ELF-1 (cell line): ENCODE measurements around the gene ARHGEF28.

Experiments
- DNase-seq: peaks from one replicate; pipeline ENCODE4 v3.0.0-alpha.2; 2016; ENCODE audit warnings: low read depth, low spot score

ARHGEF28 gene

DNA sequence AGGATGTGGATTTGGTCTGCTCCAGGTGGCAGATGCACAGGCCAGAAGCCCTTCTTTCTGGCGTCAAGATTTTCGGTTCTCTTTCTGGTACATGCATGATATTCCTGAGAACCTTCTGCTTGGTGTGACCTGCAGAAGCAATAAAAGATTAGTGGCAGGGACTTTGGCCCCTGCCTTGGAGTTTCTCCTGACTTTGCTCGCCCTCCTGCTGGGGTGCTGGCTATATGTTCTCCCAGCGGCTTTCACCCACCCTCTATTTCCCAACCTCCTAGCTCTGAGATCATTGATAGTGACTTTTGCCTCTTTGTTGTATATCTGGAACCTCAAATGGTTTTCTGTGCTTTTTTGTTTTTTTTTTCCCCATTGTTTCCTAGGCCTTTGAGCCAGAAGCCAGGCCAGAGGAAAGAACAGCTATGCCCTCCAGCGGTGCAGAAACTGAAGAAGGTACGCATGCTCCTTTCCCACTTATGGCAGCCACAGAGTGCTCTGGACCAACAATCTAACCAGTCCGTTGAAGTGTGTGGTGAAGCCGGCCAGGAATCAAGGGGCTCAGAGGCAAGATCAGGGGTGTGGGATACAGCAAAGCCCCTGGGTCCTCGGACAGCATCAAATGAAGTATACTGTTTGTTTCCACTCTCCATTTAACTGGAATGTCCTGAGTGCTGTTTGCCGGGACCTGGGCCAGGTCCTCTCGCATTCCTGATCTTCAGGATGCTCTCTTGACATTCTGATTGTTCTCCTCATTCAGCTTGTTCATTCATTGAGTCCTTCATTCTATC, 154.5 kb downstream of the ARHGEF28 start:
- no peak for DNase-seq

DNA sequence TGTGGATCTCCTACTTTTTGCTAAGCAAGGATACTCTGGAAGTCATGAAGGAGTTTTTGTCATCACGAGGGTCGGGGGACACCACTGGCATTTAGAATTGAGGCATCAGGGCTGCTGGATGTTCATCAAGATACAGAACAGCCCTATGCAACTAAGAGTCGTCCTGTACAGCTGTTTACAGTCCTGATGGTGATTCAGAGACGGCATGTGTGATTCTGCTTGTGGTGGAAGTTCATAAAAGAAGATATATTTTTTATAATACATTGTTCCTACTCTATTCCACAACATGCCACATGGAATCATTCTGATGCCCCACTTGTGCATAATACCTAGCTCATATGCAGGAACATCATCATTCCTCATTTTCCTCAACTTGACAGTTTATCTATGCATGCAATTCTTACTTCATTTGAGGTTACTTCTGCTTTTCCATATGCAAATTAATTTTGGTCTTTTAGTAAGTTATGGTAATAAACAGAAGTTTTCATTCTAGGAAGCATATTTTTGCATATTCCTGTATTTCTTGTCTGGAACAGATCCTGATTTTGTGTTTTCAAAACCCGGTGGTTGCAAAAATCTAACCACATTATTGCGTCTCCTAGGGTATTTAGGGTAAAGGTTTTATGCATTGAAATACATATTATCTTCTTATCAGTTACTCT, 155.2 kb downstream of the ARHGEF28 start:
- DNase-seq, result no peak

DNA sequence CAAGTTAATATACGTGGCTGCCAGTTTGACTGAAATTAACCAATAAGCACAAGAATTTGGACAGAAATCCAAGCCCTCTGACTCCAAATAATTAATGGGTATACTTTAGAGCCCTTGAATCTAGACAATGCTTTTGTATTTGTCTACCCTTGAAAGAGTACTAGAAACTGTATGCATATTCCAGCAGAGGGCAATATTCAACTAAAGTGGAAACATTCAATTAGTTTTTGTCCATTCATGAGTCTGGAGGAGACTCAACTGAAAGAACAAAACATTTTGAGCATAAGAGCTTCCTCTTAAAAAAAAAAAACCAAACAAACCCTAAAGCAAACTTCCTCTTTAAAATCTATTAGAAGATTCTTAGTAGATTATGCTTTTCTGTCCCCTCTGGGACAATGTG, 157.8 kb downstream of the ARHGEF28 start:
- no peak for DNase-seq

DNA sequence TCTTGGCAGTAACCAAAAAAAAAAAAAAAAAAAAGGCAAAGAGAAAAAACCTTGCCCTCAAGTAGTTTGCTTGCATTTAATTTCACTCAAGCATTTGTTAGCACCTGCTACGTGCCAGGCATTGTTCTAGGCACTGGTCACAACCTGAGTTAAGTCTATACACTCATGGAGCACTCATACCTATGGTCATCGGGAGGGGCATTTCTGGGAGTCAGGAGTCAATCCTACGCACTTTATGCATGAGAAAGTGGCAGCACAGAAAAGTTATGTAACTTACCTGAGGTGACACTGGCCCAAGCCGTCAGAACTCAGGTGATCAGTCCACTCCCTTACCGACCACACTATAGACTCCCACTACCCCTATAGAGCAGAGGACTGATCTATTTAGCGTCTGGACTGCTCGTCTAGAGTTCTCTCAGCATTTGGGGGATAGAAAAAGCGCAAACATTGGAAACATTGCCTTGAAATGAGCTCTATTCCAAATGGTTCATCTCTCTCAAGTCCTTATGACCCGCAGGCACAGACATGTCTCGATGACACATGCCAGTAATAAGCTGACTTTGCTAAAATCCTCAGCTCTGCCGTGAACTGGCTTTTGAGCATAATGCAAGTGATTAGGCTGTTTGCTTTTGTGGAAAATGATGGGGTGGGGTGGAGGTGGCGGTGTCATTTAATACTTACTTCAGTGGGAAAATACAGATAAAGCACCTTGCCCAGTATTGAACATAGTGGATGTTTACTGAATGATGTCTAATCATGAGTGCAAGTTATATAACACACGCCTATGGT, 160.2 kb downstream of the ARHGEF28 start:
- no peak for DNase-seq

DNA sequence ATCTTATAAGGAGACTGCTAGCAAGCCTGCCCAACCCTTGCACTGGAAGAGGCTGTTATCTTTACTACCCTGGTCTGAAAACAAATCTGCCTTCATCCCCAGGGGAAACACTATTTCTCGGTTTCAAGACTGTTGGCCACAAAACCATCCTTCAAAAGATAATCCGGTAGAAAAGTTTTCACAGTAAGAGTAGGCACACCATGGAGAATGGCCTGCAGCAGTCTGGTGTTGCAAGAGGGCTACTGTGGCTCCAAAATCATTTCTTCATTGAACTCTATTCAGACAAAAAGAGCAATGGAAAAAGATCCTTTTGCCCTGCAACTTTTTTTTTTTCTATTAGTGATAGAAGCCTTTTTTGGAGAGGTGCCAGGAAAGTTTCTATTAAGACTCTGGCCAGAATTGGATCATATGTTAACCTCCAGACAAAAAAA, 163.9 kb downstream of the ARHGEF28 start:
- DNase-seq, result no peak

DNA sequence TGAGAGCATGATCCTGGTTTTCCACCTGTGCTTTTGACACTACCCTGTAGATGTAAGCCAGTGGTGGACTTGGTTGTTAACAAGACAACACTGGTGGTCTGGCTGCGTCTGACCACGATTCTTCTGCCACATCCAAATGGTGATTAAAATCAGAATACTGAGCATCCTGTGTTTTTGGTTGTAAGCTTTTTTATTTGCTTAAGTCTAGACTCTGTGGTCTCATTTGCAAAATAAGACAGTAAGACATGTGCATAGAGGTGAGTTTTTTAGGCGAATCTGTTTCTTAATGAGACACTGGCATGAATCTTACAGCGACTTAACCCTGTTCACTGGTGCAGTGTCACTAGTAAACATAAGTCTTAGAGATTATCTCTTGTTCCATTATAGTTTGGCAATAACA, 165.4 kb downstream of the ARHGEF28 start:
- DNase-seq, result no peak

DNA sequence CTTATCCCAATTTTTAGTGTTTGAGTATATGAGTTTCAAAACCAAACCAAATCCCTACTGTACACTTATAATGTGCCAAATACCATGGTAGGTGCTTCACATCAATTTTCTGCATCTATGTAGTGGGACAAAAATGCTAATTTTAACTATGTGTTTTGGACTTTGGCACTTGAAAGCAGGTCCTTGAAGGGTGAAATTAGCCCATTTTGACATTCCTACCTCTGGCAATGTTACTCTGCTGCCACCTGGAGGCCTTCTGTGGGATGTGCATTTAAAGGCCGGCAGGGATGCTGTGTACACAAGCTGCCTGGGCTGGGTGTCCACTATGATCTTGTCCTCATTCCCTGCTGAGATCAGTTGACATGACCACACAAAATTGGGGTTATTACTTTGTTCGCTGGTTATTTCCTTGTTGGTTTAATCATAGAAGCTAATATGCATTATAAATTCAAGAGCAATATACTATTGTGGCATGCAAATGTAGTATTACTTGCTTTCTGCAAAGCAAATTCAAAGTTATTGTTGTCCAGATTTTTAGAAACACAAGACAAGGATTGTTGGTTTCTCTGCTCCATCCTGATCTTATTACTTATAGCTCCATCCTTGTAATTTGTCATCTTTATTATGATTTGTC, 166.8 kb downstream of the ARHGEF28 start:
- peak; percentile 76 for DNase-seq

DNA sequence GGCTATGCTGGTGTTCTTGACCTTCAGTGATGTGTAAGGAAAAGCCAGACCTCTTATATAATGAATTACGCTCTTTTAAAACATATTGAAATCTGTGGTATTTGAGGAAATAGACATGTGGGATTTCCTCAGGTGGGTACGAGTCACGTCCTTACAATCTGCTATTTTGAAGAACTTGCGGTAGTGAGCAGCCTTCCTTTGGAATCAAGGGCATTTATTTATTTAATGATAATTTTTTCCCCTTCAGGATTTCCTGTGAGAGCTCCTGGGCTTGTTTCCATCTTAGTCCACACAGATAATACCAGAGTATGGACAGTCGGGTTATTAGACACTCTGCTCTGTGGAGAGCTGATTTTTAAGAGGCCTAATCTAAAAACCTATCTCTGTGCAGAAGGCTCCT, 167.9 kb downstream of the ARHGEF28 start:
- DNase-seq, result no peak

DNA sequence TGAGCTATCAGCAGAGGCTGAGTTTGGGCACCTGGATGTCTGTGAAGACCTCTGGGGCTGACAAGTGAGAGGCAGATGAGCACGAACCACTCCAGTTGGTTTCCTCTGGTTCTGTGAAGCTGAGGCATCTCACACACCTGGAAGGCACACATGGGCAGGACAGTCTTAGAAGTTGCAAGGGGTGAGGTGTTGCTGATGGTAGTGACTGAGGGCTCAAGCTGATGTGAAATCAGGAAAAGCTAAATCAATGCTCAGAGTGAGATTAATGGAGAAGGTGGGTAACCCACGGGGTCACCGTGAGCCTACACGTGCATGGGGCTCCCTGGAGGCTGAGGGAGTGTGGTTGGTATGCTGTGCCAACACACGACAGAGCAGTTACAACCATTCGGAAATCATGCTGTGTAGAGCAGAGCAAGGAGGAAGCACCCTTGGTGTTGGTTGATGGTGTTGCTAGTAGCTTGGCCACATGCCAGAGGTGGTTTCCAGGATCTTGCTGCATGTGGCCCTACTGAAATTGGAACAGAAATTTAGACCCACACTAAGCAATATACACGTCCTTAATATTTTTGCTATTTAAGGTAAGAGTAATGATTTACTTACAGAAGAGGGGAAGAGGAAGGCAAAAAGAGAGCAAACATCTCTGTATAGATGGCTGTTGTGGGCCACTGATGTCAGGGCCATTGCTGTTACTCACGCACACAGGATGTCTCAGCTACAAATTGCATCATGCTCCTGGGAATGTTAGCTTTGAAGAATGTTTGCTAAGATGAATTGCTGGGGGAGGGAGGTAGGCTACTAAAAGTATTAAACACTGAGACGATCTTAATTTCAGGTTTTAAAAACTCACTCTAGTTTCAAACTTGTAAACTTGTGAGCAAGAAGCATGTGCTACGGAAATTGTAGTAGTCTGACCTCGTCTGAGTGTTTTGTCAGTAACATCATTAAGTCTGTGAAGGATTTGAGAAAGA, 170.5 kb downstream of the ARHGEF28 start:
- no peak for DNase-seq

DNA sequence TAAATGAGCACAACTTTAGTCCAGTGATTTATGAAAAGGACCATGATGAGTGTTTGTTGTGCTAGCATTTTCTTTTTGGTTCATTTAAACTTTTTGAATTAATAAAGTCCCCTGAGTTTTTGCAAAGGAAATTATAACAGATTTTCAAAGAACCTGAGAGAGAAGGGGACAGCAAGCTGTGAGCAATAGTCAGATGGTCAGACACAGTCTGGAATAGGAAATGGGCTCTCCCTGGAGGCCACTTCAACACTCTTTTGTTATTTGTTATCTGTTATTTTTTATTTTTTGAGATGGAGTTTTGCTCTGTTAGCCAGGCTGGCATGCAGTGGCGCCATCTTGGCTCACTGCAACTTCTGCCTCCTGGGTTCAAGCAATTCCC, 171.1 kb downstream of the ARHGEF28 start:
- no peak for DNase-seq

DNA sequence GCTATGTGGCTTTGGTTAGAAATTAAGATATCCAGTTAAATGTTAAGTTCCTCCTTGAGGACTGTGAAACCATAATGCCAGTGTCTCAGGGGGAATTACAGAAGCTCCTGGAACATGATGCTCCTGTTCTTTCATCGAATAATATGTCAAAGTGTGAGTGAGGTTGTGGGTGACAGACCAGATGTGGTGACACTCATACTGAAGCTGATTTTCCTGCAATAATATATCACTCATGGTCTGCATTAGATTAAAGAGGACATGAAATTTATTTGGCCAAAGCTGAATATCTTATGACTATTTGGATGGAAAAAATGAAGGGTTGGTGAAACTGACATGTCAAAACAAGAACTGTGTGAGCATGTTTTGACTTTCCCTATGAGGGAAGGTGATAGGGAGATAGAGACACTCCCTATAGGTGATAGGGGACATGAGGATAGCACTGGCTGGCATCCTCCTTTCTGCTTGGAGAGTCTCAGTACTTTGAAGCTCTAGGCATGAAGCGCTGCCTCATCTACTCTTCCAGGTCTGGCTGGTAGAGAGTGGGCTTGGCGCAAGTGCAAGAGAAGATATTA, 173.5 kb downstream of the ARHGEF28 start:
- DNase-seq, result no peak

DNA sequence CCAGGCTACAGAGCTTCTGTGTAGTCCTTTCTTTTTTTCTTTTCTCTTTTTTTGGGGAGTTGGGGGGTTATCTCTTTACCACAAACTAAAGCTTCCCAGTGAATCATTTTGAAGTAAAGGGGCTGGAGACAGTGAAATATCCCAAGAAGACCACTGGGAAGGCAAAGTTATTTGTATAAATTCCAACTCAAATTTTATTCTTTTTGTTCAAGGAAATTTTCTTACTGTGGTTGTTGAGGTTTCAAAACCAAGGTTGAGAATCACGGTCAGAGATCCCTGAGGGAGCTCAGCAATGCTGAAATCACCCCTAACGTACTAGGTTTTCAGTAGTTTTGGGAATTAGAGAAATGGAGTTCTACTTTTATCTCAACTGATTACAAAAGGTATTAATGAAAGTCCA, 175.7 kb downstream of the ARHGEF28 start:
- DNase-seq, result no peak

DNA sequence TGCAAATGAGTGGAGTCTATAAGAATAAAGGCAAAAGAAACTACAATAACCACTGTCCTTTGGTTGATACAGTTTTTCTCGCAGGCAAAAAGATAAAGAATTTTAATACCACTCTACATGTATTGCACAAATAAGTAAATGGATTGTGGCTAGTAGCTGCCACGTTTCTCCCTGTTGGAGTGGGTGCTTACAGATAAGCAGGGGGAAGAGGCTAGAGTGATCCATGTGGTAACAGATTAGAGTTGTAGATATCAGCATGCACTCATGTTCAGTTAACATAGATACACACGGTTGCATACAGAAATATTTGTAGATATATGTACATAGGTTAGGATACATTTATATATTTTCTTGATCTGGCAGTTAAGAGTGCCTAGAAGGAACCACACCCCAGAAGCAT, 179.5 kb downstream of the ARHGEF28 start:
- DNase-seq, result no peak

DNA sequence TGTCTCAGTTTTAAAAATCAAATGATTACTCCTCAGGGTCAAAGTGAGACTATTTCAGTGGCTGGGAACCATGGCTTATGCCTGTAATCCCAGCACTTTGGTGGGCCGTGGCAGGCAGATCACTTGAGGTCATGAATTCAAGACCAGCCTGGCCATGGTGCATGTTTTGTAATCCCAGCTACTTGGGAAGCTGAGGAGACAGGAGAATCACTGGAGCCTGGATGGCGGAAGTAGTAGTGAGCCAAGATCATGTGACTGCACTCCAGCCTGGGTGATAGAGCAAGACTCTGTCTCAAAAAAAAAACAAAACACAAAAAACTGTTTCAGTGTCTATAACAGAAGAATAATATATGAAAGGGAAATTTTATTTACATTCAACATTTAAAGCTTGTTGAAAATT, 182.9 kb downstream of the ARHGEF28 start:
- no peak for DNase-seq

DNA sequence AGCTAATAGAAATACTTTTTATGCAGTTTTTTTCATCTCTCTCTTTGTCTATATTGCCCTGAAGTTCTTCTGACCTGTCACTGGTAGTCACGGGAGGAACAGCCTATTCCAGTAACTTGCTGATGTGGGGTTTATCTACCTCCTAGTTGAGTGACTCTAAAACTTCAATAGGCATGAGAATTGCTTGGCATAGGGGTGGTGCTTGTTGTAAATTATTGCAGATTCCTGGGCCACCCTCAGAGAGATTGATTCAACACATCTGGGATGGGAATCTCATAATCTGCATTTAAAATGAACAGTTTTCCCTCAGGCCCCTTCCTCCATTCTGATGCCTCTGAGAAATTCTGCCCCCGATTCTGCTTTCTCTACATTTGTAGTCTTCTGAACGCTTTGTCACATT, 184.4 kb downstream of the ARHGEF28 start:
- no peak for DNase-seq

DNA sequence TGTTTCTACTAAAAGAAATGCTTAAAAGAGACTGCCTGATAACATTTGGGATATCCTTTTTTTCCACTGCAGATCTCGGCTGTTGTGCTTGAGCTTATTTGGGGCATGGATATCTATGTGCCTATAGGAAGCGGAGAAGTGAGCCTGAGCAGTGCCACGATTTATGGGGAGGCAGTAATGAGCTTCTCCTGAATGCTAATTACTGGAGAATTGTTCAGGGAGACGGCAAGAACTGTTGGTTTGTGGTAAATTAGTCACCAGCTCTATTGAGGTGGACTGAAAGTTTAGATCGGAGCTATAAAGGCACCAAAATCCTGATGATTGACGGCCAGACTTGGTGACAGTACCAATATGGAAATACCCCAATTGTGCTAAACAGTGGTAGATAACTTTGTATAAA, 186.5 kb downstream of the ARHGEF28 start:
- no peak for DNase-seq

DNA sequence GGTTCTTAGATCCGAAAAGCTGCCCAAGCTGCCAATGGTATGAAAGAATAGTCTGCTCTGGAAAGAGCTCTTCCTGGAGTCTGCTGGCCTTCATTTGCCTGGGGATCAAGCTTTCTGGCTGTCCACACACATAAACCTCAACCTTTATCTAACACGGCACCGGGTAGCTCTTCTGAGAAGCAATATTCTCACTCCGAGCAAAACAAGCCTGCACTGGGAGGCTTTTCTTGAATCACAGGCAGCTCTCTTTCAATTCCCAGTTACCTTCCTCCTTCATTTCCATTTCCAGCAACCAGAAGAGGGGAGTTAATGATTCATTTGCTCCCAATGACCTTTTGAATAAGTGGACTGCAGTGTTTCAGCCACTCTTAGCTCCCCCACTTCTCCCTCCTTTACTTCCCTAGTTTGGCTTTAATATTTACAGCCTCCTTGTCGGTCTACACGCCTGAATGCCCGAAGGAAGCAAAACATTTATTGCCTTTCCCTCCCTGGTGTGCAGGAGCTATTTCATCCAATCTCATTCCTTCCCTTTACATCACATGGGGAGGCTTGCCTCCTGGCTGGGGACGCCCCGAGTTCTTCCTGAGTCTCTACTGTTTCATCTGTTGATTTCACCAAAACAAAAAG, 187.1 kb downstream of the ARHGEF28 start:
- no peak for DNase-seq

DNA sequence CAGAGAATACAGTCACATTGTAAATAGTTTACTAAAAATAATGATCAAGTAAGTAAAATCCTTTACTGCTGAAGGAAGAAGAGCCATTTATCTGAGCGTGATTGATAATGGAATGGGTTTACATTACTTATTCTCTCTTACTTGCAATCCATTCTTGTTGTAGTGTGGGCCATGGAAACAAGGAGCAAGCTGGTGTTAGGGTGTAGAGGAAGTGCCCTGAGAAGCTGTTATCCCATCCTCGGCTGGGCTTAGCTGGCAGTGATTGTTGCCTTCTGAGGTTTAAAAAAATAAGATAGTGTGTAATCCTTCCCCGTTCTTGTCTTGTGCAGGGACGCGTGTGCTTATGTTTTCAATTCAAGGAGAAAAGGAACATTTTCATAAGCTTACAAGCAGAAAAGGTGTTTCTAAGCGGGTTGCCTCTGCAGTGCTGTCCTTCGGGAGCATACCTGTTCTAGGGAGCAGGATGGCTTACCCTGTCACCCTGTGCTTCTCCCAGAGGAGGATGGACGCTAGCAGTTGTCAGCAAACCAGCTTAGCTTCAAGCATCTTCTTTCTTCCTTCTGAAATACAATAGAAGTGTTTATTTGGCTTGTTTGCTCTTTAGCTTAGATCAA, 188.3 kb downstream of the ARHGEF28 start:
- DNase-seq, result no peak

DNA sequence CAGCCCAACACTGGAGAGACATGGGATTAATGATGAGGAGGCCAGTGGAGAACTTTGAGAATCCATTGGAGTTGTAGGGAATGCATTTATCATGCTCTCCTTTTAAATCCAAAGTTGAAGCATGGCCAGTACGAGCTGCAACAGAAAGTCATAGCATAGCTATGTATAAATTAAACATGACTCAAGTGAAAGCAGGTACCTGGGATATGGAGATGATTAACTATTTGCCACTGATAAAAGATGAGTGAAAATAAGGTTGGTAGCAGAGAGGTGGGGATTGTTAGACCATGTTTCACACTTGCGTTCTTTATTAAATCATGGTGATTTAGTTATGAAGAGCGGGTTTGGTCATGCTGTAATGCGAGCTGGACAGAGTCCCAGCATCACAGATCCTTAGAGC, 189.6 kb downstream of the ARHGEF28 start:
- DNase-seq, result no peak
